Upper lobe of left lung (tissue), 6 donors: ENCODE results near the gene LIMCH1. TPM values are rescaled to one million over a fixed set of nuclear protein-coding genes. Genes with fewer than 3 reads are reported as not detected.

Experiments used
- ATAC-seq, 2 donors: fragments of 200-7000 bp; cut with Tn5 transposase; one replicate each; pipeline ENCODE4 v1.9.1; 2022; ENCODE audit warnings: mild to moderate bottlenecking in 2 of 2, moderate library complexity in 2 of 2; ENCODE audit not compliant: low FRiP score in 2 of 2
- DNase-seq, 2 donors: peaks; one replicate each; pipeline ENCODE4 v3.0.0-alpha.2; 2019 to 2020
- H3K27ac ChIP-seq, 4 donors: fragments of 200-600 bp; sonication (generic); one replicate each; pipeline ENCODE4 v1.5.1; 2016 to 2019
- H3K27me3 ChIP-seq, 4 donors: fragments of 200-600 bp; sonication (generic); one replicate each; pipeline ENCODE4 v1.5.1; 2017 to 2019
- H3K36me3 ChIP-seq, 4 donors: fragments of 200-600 bp; sonication (generic); one replicate each; pipeline ENCODE4 v1.5.1; 2016 to 2019
- H3K4me1 ChIP-seq, 4 donors: fragments of 200-600 bp; sonication (generic); one replicate each; pipeline ENCODE4 v1.5.1; 2018 to 2019
- H3K4me3 ChIP-seq, 4 donors: fragments of 200-600 bp; sonication (generic); one replicate each; pipeline ENCODE4 v1.5.1; 2017 to 2019; ENCODE audit warnings: mild to moderate bottlenecking in 2 of 4, moderate library complexity in 1 of 4
- H3K9me3 ChIP-seq, 4 donors: fragments of 200-600 bp; sonication (generic); one replicate each; pipeline ENCODE4 v1.5.1; 2018 to 2019
- CTCF ChIP-seq, 6 experiments: fragments of 450-650 bp in 4 of 6; fragments of 200-600 bp in 2 of 6; sonication (generic) in 2 of 6; IDR thresholded peaks; one replicate each; pipeline ENCODE4 v1.5.1; 2016 to 2019; ENCODE audit warnings: antibody characterized with exemption in 6 of 6
- EP300 ChIP-seq, 4 donors: sonication (generic); formaldehyde crosslinking; IDR thresholded peaks; one replicate each; pipeline ENCODE4 v1.5.1; 2017; ENCODE audit warnings: antibody characterized with exemption in 4 of 4, control low read depth in 2 of 4
- POLR2A ChIP-seq, 4 donors: fragments of 450-650 bp; IDR thresholded peaks; one replicate each; pipeline ENCODE4 v1.5.1; 2016 to 2017; ENCODE audit warnings: antibody characterized with exemption in 4 of 4, mild to moderate bottlenecking in 2 of 4
- POLR2AphosphoS5 ChIP-seq, 2 donors: sonication (generic); formaldehyde crosslinking; IDR thresholded peaks; one replicate each; pipeline ENCODE4 v1.5.1; 2017; ENCODE audit warnings: antibody characterized with exemption in 2 of 2
- WGBS, 2 donors: methylation state at CpG; one replicate each; pipeline ENCODE4 v1.1.5; 2017 to 2018; 5-methylcytosine and 5-hydroxymethylcytosine counted together
- total RNA-seq, 6 donors: library from RNA; depleted of rRNA in 4 of 6; stranded (reverse); fragments of >200 nt in 4 of 6; gene quantifications; one replicate each; pipeline versions ENCODE4 v1.1.0 to v1.2.1, GENCODE V29; 2016 to 2021
- donor health status: DM: no; HTN: no; CAD: no; lungs with moderate emphysema.
- donor health status: DM: no; HTN: yes; CAD: no; lungs with severe emphysema.

LIMCH1 gene
- total RNA-seq, 6 donors from 2014 or later, result 231 to 598 (median 331) TPM

GRCh38 chr4:41747230-41748055 lies 209.5 kb downstream of the LIMCH1 start:
- DNase-seq (peak in 1 of 2 donors; percentile 59), ATAC-seq (no peak)
- H3K9me3 ChIP-seq, result peaks cover 0 to 5% (median 0%) of the 10 kb centered on the region in 4 donors
- H3K4me3 ChIP-seq, result no peak overlapping the region
- peaks cover 0 to 61% (median 32%) of the 10 kb centered on the region in 4 donors for H3K27me3 ChIP-seq
- H3K27ac ChIP-seq, result no peak overlapping the region
- TF ChIP-seq POLR2A (IDR thresholded peaks at IDR 0.05), result no peak
- TF ChIP-seq EP300 (IDR thresholded peaks at IDR 0.05), result no peak
- TF ChIP-seq POLR2AphosphoS5 (IDR thresholded peaks at IDR 0.05), result no peak
- no peak for TF ChIP-seq CTCF (IDR thresholded peaks at IDR 0.05)
- H3K36me3 ChIP-seq, result no peaks in the 10 kb centered on the region
- 7 to 10% methylated on average over 42 to 49 of the region's 49 CpGs for WGBS, 2 donors
- peaks cover 0 to 34% (median 0%) of the 10 kb centered on the region in 4 donors for H3K4me1 ChIP-seq

DNA sequence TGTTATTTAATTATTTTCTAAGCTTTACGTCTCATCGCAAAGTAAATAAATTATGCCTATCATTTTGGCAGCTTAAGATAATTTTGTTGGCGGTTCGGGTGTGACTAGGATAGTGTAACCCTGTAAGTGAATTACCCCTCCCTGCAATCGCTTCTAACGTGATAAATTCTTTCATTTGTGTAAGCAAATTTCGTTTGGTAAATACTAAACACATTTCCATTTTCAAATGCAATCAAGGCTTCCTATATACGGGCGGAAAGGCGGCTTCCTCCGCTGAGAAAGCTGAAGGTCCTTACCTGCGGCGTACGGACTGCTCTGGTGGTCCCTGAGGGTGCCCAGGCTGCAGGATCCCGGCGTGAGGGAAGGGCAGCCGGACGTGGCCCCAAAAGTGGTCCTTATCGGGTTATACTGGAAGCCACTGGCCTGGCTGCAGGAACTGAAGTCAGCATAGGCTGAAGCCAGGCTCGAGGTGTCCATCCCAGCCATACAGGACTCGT lies 210.2 kb downstream of the LIMCH1 start:
- Histone ChIP-seq H3K4me3 (no peak overlapping the region), H3K27me3 (peaks cover 0 to 61% (median 33%) of the 10 kb centered on the region in 4 donors), H3K9me3 (peaks cover 0 to 5% (median 0%) of the 10 kb centered on the region in 4 donors), H3K4me1 (peaks cover 0 to 34% (median 0%) of the 10 kb centered on the region in 4 donors), H3K27ac (no peak overlapping the region), H3K36me3 (no peaks in the 10 kb centered on the region)
- no peak for ATAC-seq
- 12 to 13% methylated on average over 16 to 21 of the region's 21 CpGs for WGBS, 2 donors
- peak in 1 of 2 donors; percentile 42 for DNase-seq
- TF ChIP-seq POLR2AphosphoS5 (IDR thresholded peaks at IDR 0.05) (no peak), POLR2A (IDR thresholded peaks at IDR 0.05) (no peak), CTCF (IDR thresholded peaks at IDR 0.05) (no peak), EP300 (IDR thresholded peaks at IDR 0.05) (no peak)

DNA sequence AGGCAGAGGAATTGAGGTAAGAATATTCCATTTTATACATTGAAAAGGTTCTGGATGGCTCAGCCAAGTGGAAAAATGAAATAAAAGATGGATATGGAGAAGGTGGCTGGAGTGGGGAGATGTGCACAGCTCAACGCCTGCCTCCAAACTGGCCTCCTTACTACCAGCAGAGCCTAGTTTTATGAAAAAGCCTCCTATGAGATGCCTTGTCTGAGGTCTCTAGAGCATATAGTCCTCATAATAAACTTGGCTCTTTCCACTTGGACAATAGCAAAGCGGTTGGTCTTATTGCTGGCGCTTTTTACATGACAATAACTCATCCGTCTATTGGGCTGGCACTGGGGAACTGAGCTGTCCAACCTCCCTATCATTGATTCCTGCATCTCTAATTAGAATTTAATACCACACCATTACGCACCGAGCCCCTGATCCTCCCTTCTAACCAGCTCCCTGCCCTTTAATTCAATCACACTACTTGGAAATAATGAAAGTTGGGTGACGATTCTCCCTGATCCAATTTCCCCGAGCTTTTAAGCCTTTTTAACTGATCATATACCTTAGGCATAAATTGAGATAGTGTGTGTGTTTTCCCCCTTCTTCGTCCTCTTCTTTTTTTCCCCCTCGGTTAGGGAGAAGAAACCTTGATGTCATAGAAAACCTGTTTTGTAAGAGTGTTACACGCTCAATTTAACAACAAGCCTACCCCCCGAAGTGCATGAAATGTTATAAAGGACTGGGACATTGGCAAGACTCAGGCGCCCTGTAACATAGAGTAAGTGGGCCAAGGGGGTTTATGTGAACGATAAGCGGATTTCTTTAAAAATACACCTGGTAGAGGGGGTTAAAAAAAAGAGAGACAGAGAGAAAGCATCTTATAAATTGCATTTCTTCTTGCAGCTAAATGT lies 210.9 kb downstream of the LIMCH1 start, which contains the start of gene PHOX2B:
Gene PHOX2B (minus strand): TSS at position 155 of the 905 bp plus-strand sequence. CDS start 115 bp downstream, at position 40.
- WGBS, 2 donors, result 8 to 10% methylated on average over 15 of the region's 15 CpGs

More for the DNA sequence above, 210.9 kb downstream of the LIMCH1 start, which contains the start of gene PHOX2B:
- peaks cover 0 to 57% (median 33%) of the 10 kb centered on the region in 4 donors for H3K27me3 ChIP-seq
- peaks cover 0 to 34% (median 0%) of the 10 kb centered on the region in 4 donors for H3K4me1 ChIP-seq
- H3K36me3 ChIP-seq, result no peaks in the 10 kb centered on the region
- peaks cover 0 to 5% (median 0%) of the 10 kb centered on the region in 4 donors for H3K9me3 ChIP-seq
- no peak within 1 kb of the TSS for H3K4me3 ChIP-seq
- DNase-seq (no peak), ATAC-seq (no peak)
- H3K27ac ChIP-seq, result no peak within 1 kb of the TSS
- TF ChIP-seq EP300 (IDR thresholded peaks at IDR 0.05) (no peak), POLR2AphosphoS5 (IDR thresholded peaks at IDR 0.05) (no peak), POLR2A (IDR thresholded peaks at IDR 0.05) (no peak), CTCF (IDR thresholded peaks at IDR 0.05) (no peak)
